Activated CD4-positive, alpha-beta T cell treated with anti-CD3 and anti-CD28 coated beads, Interleukin-2, amount 50 U/mL, for 24 hours (primary cell): ENCODE data around the gene TMEM132D.

ENCODE experiments used
- DNase-seq, 2 donors: peaks; one replicate each; pipeline ENCODE4 v3.0.0-alpha.2; 2020; ENCODE audit warnings: low read depth in 1 of 2, low spot score in 1 of 2

The TMEM132D gene

DNA sequence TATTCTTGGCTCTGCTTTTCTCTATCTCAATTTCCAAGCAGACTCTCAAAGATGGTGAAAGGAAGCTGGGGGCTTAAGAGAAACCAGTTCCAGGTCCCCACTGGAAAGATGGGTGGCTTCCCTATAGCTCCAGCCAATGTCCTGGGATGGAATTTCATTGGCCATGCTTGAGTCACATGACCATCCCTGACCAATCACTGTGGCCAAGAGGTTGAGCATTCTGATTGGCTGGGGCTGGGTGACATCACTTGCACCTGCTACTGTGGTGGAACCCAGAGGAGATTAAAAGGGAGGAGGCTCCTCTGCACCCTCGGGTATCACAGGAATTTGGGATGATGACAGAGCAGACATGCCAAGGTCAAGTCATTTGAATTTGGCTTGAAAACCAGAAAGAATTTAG is 436.5 kb downstream of the TMEM132D start:
- DNase-seq, result no peak

DNA sequence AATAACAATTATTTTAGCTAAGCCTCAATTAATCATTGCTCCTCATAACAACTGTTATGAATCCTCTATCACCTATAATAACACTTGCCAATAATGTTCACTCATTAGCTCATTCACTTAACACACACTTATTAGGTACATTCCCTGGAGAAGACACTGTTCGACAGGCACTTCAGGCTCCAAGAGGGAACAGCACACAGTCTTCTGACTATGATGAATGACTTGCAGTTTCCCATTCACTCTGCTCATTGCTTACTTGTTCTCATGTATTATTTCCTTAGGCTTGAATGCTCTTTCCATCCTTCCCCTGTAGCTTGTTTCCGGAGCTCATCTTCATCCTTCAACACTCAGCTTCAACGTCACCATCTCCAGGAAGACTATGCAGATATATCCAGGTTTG is 437.3 kb downstream of the TMEM132D start:
- DNase-seq, result no peak

DNA sequence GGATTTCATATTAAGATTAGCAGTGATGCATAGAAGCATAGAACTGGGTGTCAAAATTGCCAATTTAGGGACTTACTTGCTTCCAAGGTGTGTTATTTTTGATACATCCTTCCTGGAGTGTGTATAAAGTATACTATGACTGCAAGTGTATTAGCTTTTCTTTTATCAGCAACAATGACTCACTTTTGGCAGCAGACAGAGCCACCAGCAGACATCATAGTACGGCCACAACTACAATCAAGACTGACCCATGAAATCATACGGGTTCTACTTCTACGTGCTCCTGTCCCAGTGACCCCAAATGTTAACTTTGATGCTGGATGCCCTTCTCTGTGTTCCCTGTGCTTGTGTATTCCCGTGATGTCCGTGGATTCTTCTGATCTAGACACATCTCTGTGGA is 443.9 kb downstream of the TMEM132D start:
- DNase-seq, result no peak

- DNase-seq, result no peak
These were observed 457.1 kb downstream of the TMEM132D start for GRCh38 chr12:129446696-129447095.

DNA sequence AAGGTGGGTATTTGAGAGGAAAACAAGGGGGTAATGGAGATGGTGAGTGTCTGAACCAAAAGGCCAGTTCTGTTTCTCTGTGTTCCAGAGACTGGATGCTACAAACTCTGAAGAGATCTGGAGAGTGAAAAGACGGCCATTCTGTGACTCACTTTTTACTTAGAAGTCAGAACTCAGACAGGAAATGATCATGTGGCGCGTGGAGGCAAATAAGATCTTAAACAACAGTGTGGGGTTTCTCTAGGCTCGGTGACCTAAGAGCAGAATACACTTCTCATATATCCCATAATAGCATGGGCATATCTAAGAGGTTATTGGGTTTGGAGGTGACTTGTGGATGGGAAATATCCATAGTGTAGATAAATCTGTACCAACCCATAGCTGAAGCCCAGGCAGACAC is 463.5 kb downstream of the TMEM132D start:
- no peak for DNase-seq

- no peak for DNase-seq
These were observed 469.0 kb downstream of the TMEM132D start for GRCh38 chr12:129434790-129435189.

GRCh38 chr12:129428240-129428936 is 475.4 kb downstream of the TMEM132D start:
- DNase-seq, result no peak

- no peak for DNase-seq
These were observed 480.7 kb downstream of the TMEM132D start for GRCh38 chr12:129423041-129423580.

GRCh38 chr12:129413295-129413694 is 490.5 kb downstream of the TMEM132D start:
- no peak for DNase-seq

DNA sequence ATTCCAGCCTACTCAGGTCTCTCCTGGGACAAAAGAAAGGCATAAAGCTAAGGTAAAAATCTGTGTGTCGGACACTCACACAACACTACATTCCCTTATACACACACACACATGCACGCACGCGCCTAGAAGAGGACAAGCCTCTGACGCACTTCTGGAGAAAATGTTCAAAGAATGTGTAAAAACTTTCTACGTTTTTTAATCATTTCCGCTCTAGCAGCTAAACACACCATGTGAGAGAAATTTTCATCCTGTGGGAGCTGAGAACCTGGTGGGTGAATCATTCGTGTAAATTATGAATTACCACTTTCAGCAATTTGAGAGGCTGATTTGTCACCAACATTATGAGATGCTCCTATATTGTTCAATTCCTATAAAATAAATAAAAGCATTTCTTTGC is 494.5 kb downstream of the TMEM132D start:
- DNase-seq, result no peak

- no peak for DNase-seq
These were observed 499.3 kb downstream of the TMEM132D start for GRCh38 chr12:129404556-129404955.

GRCh38 chr12:129401572-129401971 is 502.3 kb downstream of the TMEM132D start:
- no peak for DNase-seq

DNA sequence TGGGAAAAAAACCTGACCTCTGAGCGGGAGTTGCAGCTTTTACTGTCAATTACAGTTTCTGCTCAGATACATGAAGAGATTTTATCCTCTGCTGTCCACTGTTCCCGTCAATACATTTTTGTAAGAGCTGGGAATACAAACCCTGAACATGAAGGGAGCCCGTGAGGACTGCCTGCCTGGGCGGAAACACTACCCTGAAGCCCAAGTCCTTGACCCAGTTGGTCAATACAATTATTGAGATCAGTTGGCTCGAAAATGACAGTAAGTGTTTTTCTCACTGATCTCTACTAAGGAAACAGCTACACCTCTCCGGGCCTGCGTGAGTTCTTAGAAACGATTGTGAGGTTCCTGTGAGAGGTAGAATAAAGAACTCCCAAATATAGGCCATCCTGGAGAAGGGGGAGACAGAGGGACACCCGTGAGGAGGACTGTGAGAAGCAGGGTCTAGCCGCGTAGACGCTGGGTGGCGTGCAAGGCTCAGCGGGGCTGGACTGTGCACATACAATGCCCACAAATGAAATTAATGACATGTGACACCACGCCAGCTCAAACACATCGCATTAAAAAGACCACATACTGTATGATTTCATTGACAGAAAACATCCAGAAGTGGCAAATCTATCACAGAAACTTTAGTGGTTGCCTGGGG is 509.5 kb downstream of the TMEM132D start:
- no peak for DNase-seq

GRCh38 chr12:129393357-129393937 is 510.4 kb downstream of the TMEM132D start:
- DNase-seq, result no peak

- no peak for DNase-seq
These were observed 518.2 kb downstream of the TMEM132D start for GRCh38 chr12:129385637-129385990.

DNA sequence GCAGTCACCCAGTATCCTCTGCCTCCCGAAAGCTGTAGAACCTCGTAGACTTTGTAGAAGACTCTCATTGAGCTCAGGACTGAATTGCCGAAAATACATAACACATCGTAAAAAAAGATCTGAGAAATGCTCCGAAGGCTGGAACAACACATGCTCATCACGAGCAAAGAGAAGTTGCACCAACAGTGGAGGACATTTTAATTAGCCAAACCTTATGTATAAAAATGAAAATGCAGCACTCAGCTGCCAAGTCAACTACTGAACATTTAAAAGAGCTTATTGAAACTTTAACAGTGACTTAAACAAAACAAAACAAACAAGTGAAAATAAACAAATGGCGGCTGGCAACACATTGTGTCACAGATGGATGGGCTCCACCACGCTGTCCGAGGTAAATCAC is 519.9 kb downstream of the TMEM132D start:
- no peak for DNase-seq

GRCh38 chr12:129381715-129382114 is 522.1 kb downstream of the TMEM132D start:
- DNase-seq, result no peak

- no peak for DNase-seq
These were observed 524.6 kb downstream of the TMEM132D start for GRCh38 chr12:129379076-129379804.

GRCh38 chr12:129378496-129378895 is 525.3 kb downstream of the TMEM132D start:
- DNase-seq, result no peak

- DNase-seq, result no peak
These were observed 530.1 kb downstream of the TMEM132D start for GRCh38 chr12:129373746-129374145.

DNA sequence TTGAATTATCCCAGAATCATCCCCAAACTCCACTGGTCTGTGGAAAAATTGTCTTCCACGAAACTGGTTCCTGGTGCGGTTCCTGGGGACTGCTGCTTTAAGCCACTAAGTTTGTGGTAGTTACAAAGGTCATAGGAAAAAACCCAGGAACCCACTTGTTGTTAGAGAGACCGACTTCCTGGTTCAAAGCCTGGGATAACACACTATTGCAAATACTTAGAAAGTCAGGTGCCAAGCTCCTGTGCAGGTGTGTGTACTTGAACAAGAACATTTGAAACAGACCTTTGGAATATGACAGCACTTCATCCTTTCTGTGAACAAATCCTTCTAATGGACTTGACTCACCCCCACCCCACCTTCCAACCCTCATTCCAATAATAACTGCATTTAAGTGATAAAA is 530.9 kb downstream of the TMEM132D start:
- no peak for DNase-seq

GRCh38 chr12:129372348-129372747 is 531.5 kb downstream of the TMEM132D start:
- DNase-seq, result no peak
